ENCODE results near the gene TMEM183A. TPM values are rescaled to one million over a fixed set of nuclear protein-coding genes. Genes with fewer than 3 reads are reported as not detected.
"Not testable (repeated sequence)": the region's sequence is repeated elsewhere in the genome, so short reads cannot be mapped to it uniquely, and the experiment has no call there.

Gene TMEM183A
- total RNA-seq, 1 experiment from 2014 or later: 119 TPM

GRCh38 chr1:203002951-203003350, 4.2 kb upstream of the TMEM183A start:
- TF ChIP-seq, protein P1, sequence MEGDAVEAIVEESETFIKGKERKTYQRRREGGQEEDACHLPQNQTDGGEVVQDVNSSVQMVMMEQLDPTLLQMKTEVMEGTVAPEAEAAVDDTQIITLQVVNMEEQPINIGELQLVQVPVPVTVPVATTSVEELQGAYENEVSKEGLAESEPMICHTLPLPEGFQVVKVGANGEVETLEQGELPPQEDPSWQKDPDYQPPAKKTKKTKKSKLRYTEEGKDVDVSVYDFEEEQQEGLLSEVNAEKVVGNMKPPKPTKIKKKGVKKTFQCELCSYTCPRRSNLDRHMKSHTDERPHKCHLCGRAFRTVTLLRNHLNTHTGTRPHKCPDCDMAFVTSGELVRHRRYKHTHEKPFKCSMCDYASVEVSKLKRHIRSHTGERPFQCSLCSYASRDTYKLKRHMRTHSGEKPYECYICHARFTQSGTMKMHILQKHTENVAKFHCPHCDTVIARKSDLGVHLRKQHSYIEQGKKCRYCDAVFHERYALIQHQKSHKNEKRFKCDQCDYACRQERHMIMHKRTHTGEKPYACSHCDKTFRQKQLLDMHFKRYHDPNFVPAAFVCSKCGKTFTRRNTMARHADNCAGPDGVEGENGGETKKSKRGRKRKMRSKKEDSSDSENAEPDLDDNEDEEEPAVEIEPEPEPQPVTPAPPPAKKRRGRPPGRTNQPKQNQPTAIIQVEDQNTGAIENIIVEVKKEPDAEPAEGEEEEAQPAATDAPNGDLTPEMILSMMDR (conservative IDR thresholded peaks at IDR 0.05; ENCODE audit: low read depth, low read length): no peak
- no peak for TF ChIP-seq EZH2 (IDR thresholded peaks at IDR 0.05; ENCODE audit: low read length, unreplicated experiment)
- no peak for TF ChIP-seq EZH2phosphoT487 (IDR thresholded peaks at IDR 0.05; ENCODE audit: borderline replicate concordance, low read length)
- no peaks in the 10 kb centered on the region for H3K9me3 ChIP-seq (ENCODE audit: low read length)
- no peaks in the 10 kb centered on the region for H3F3A ChIP-seq (ENCODE audit: low read length, unreplicated experiment)
- intact Hi-C loops (cut with micrococcal nuclease): no loop called here
- POLR2A ChIA-PET (ENCODE audit: unreplicated experiment): no interaction called here
- H3K4me1 ChIP-seq (ENCODE audit: insufficient read depth, low read length): peaks cover 2% of the 10 kb centered on the region; the same call in 1 of the 2 replicates
- DNase-seq (no peak), ATAC-seq (no peak)
- no peak overlapping the region for H3K27ac ChIP-seq (ENCODE audit: low read length)
- peaks cover 7% of the 10 kb centered on the region for H3K79me2 ChIP-seq (ENCODE audit: low read length)
- H3K9ac ChIP-seq (ENCODE audit: low read length): no peak overlapping the region
- H3K9me2 ChIP-seq (replicated peaks; ENCODE audit: low read length): no peaks in the 10 kb centered on the region
- no peaks in the 10 kb centered on the region for H3K36me3 ChIP-seq (ENCODE audit: low read depth, low read length)
- no peak overlapping the region for H2AFZ ChIP-seq (ENCODE audit: low read length)
- H3K4me2 ChIP-seq (ENCODE audit: low read length): no peak overlapping the region
- H4K20me1 ChIP-seq (ENCODE audit: low read length): peaks cover 2% of the 10 kb centered on the region; the same call in 1 of the 2 replicates
- no peak overlapping the region for H3K4me3 ChIP-seq (ENCODE audit: low read length)
- no peaks in the 10 kb centered on the region; the same call in 1 of the 2 replicates for H3K27me3 ChIP-seq (ENCODE audit: low read length)
- CTCF ChIA-PET: no interaction called here
- BruUV-seq (replicated peaks): no TSS peak

GRCh38 chr1:203005395-203006142, 1.6 kb upstream of the TMEM183A start:
- H3K9me2 ChIP-seq (replicated peaks; ENCODE audit: low read length); H3K27me3 ChIP-seq (ENCODE audit: low read length); H3K27ac ChIP-seq (ENCODE audit: low read length); H3K4me1 ChIP-seq (ENCODE audit: insufficient read depth, low read length); H3K4me2 ChIP-seq (ENCODE audit: low read length); DNase-seq; CTCF ChIA-PET; ATAC-seq; H3F3A ChIP-seq (ENCODE audit: low read length, unreplicated experiment); H3K9me3 ChIP-seq (ENCODE audit: low read length); BruUV-seq (replicated peaks); H2AFZ ChIP-seq (ENCODE audit: low read length); POLR2A ChIA-PET (ENCODE audit: unreplicated experiment); H3K9ac ChIP-seq (ENCODE audit: low read length); H3K4me3 ChIP-seq (ENCODE audit: low read length); intact Hi-C loops (cut with micrococcal nuclease): not testable (repeated sequence)
- H4K20me1 ChIP-seq (ENCODE audit: low read length): peaks cover 11% of the 10 kb centered on the region; the same call in 1 of the 2 replicates
- H3K36me3 ChIP-seq (ENCODE audit: low read depth, low read length): peaks cover 17% of the 10 kb centered on the region
- peaks cover 34% of the 10 kb centered on the region for H3K79me2 ChIP-seq (ENCODE audit: low read length)

GRCh38 chr1:203009185-203009584, 2.0 kb downstream of the TMEM183A start:
- ChIA-PET CTCF (no interaction called here), POLR2A (ENCODE audit: unreplicated experiment) (no interaction called here)
- ATAC-seq (no peak), DNase-seq (no peak)
- Histone ChIP-seq H3F3A (ENCODE audit: low read length, unreplicated experiment) (no peaks in the 10 kb centered on the region), H3K9me2 (replicated peaks; ENCODE audit: low read length) (no peaks in the 10 kb centered on the region), H3K9ac (ENCODE audit: low read length) (no peak overlapping the region), H2AFZ (ENCODE audit: low read length) (no peak overlapping the region), H3K27me3 (ENCODE audit: low read length) (no peaks in the 10 kb centered on the region), H3K79me2 (ENCODE audit: low read length) (peaks cover 51% of the 10 kb centered on the region), H3K9me3 (ENCODE audit: low read length) (no peaks in the 10 kb centered on the region), H4K20me1 (ENCODE audit: low read length) (peaks cover 11% of the 10 kb centered on the region; the same call in 1 of the 2 replicates), H3K4me3 (ENCODE audit: low read length) (peak overlapping the region; percentile 96; the same call in 1 of the 2 replicates), H3K27ac (ENCODE audit: low read length) (no peak overlapping the region), H3K36me3 (ENCODE audit: low read depth, low read length) (peaks cover 32% of the 10 kb centered on the region), H3K4me2 (ENCODE audit: low read length) (peak overlapping the region; percentile 85), H3K4me1 (ENCODE audit: insufficient read depth, low read length) (peaks cover 6% of the 10 kb centered on the region)
- intact Hi-C loops (cut with micrococcal nuclease): no loop called here
- no TSS peak for BruUV-seq (replicated peaks)
- TF ChIP-seq EZH2 (IDR thresholded peaks at IDR 0.05; ENCODE audit: low read length, unreplicated experiment) (no peak), EZH2phosphoT487 (IDR thresholded peaks at IDR 0.05; ENCODE audit: borderline replicate concordance, low read length) (no peak)
- TF ChIP-seq, protein P1 (conservative IDR thresholded peaks at IDR 0.05; ENCODE audit: low read depth, low read length): no peak

Measured in PC-3 (cell line).